Liver (tissue), 9 donors: ENCODE data around the gene CEACAM20. TPM values are rescaled to one million over a fixed set of nuclear protein-coding genes. Genes with fewer than 3 reads are reported as not detected.
A peak's percentile ranks its signal among the peaks of the same experiment; 100 is the strongest.

Experiments
- DNase-seq: peaks from one replicate; pipeline ENCODE4 v3.0.0-alpha.2; 2017; ENCODE audit warnings: low spot score
- H3K27ac ChIP-seq, 2 donors: one replicate each; pipeline ENCODE4 v1.7.0; 2013; ENCODE audit warnings: inconsistent platforms in 2 of 2, low read length in 2 of 2, control low read depth in 1 of 2, low read depth in 1 of 2, mild to moderate bottlenecking in 1 of 2
- H3K27me3 ChIP-seq, 4 donors: one replicate each; pipeline versions ENCODE4 v1.6.1 to v1.7.0; 2013; ENCODE audit warnings: low read length in 3 of 4, inconsistent platforms in 1 of 4, mild to moderate bottlenecking in 1 of 4, moderate library complexity in 1 of 4; ENCODE audit not compliant: control insufficient read depth in 4 of 4, insufficient read depth in 4 of 4
- H3K36me3 ChIP-seq, 4 donors: one replicate each; pipeline versions ENCODE4 v1.6.1 to v1.7.0; 2013; ENCODE audit warnings: low read length in 3 of 4, mild to moderate bottlenecking in 3 of 4, low read depth in 1 of 4, moderate library complexity in 1 of 4; ENCODE audit not compliant: control insufficient read depth in 4 of 4, insufficient read depth in 3 of 4
- H3K4me1 ChIP-seq, 4 donors: one replicate each; pipeline versions ENCODE4 v1.6.1 to v1.7.0; 2013; ENCODE audit warnings: low read length in 3 of 4, mild to moderate bottlenecking in 3 of 4, moderate library complexity in 1 of 4; ENCODE audit not compliant: control insufficient read depth in 4 of 4, insufficient read depth in 4 of 4
- H3K4me3 ChIP-seq, 3 donors: one replicate each; pipeline versions ENCODE4 v1.6.1 to v1.7.0; 2013; ENCODE audit warnings: low read length in 3 of 3, control low read depth in 1 of 3, low read depth in 1 of 3, mild to moderate bottlenecking in 1 of 3
- H3K9ac ChIP-seq, 2 donors: one replicate each; pipeline ENCODE4 v1.7.0; 2013; ENCODE audit warnings: low read length in 2 of 2, mild to moderate bottlenecking in 2 of 2, moderate library complexity in 2 of 2, control low read depth in 1 of 2, low read depth in 1 of 2
- H3K9me3 ChIP-seq, 4 donors: one replicate each; pipeline versions ENCODE4 v1.6.1 to v1.7.0; 2013; ENCODE audit warnings: low read length in 3 of 4; ENCODE audit not compliant: control insufficient read depth in 4 of 4
- EGR1 ChIP-seq, 2 donors: IDR thresholded peaks; 2 replicates each; pipeline ENCODE4 v1.6.1; 2016 to 2018; ENCODE audit warnings: antibody characterized with exemption in 2 of 2, low read depth in 2 of 2
- FOXA1 ChIP-seq: IDR thresholded peaks from 2 replicates; pipeline ENCODE4 v1.6.1; 2016; ENCODE audit warnings: antibody characterized with exemption
- FOXA2 ChIP-seq: IDR thresholded peaks from 2 replicates; pipeline ENCODE4 v1.6.1; 2016; ENCODE audit warnings: antibody characterized with exemption
- GABPA ChIP-seq, 2 donors: IDR thresholded peaks in 1 of 2; conservative IDR thresholded peaks in 1 of 2; 2 replicates each; pipeline ENCODE4 v1.6.1; 2016; ENCODE audit warnings: antibody characterized with exemption in 2 of 2, mild to moderate bottlenecking in 1 of 2, moderate library complexity in 1 of 2
- HNF4A ChIP-seq, 2 donors: conservative IDR thresholded peaks; 2 replicates each; pipeline ENCODE4 v1.6.1; 2016; ENCODE audit warnings: antibody characterized with exemption in 2 of 2, mild to moderate bottlenecking in 2 of 2
- HNF4G ChIP-seq: IDR thresholded peaks from 2 replicates; pipeline ENCODE4 v1.6.1; 2016; ENCODE audit warnings: antibody characterized with exemption
- JUND ChIP-seq, 2 donors: IDR thresholded peaks; 2 replicates each; pipeline ENCODE4 v1.6.1; 2016; ENCODE audit warnings: antibody characterized with exemption in 2 of 2
- NR2F2 ChIP-seq: IDR thresholded peaks from 2 replicates; pipeline ENCODE4 v1.6.1; 2016; ENCODE audit warnings: antibody characterized with exemption
- RAD21 ChIP-seq, 2 donors: IDR thresholded peaks; 2 replicates each; pipeline ENCODE4 v1.6.1; 2016; ENCODE audit warnings: antibody characterized with exemption in 2 of 2, mild to moderate bottlenecking in 2 of 2
- RXRA ChIP-seq, 2 donors: IDR thresholded peaks; 2 replicates each; pipeline ENCODE4 v1.6.1; 2017 to 2018; ENCODE audit warnings: antibody characterized with exemption in 2 of 2, mild to moderate bottlenecking in 1 of 2
- SP1 ChIP-seq: IDR thresholded peaks from 2 replicates; pipeline ENCODE4 v1.6.1; 2018; ENCODE audit warnings: antibody characterized with exemption, mild to moderate bottlenecking
- TAF1 ChIP-seq: conservative IDR thresholded peaks from 2 replicates; pipeline ENCODE4 v1.6.1; 2016; ENCODE audit warnings: antibody characterized with exemption, mild to moderate bottlenecking
- YY1 ChIP-seq: IDR thresholded peaks from 2 replicates; pipeline ENCODE4 v1.6.1; 2016; ENCODE audit warnings: antibody characterized with exemption, mild to moderate bottlenecking
- WGBS: extraction: QIAGEN DNeasy Blood & Tissue Kit; methylation state at CpG from one replicate; pipeline ENCODE4 v1.1.7; 2013; 5-methylcytosine and 5-hydroxymethylcytosine counted together
- polyA plus RNA-seq, 2 donors: library from polyadenylated mRNA; stranded (reverse) in 1 of 2; unstranded in 1 of 2; fragments of 200-250 nt in 1 of 2; fragments of >200 nt in 1 of 2; fragmentation: Nextera tagmentation in 1 of 2; extraction: Ambion mirVana in 1 of 2; gene quantifications; one replicate each; pipeline versions ENCODE4 v1.2.1 to v1.2.3, GENCODE V29; 2013 to 2015
- total RNA-seq, 2 donors: library from RNA; depleted of rRNA; stranded (reverse); fragments of >200 nt; gene quantifications; one replicate each; pipeline ENCODE4 v1.2.3, GENCODE V29; 2014
- TF ChIP-seq, protein P1 (sequence below): IDR thresholded peaks from 2 replicates; pipeline ENCODE4 v1.6.1; 2016; ENCODE audit warnings: antibody characterized with exemption
- TF ChIP-seq, protein P2 (sequence below): fragments of 150-350 bp; IDR thresholded peaks from 2 replicates; pipeline ENCODE4 v1.5.1; 2017; ENCODE audit warnings: improper control_type of control experiment, low read depth, low read length; ENCODE audit not compliant: missing input control
- TF ChIP-seq, protein P3 (sequence below): IDR thresholded peaks from 2 replicates; pipeline ENCODE4 v1.6.1; 2016; ENCODE audit warnings: antibody characterized with exemption
- TF ChIP-seq, protein P4 (sequence below): IDR thresholded peaks from 2 replicates; pipeline ENCODE4 v1.6.1; 2016; ENCODE audit warnings: antibody characterized with exemption, mild to moderate bottlenecking
- TF ChIP-seq, protein P5 (sequence below): IDR thresholded peaks from 2 replicates; pipeline ENCODE4 v1.6.1; 2016; ENCODE audit warnings: antibody characterized with exemption
- donor health status: healthy.
- donor health status: healthy.
- donor health status: healthy.
- donor health status: healthy.
- donor health status: healthy.

The CEACAM20 gene
- total and polyA plus RNA-seq, 4 donors = 0.09 to 0.25 TPM; not detected in 2

DNA sequence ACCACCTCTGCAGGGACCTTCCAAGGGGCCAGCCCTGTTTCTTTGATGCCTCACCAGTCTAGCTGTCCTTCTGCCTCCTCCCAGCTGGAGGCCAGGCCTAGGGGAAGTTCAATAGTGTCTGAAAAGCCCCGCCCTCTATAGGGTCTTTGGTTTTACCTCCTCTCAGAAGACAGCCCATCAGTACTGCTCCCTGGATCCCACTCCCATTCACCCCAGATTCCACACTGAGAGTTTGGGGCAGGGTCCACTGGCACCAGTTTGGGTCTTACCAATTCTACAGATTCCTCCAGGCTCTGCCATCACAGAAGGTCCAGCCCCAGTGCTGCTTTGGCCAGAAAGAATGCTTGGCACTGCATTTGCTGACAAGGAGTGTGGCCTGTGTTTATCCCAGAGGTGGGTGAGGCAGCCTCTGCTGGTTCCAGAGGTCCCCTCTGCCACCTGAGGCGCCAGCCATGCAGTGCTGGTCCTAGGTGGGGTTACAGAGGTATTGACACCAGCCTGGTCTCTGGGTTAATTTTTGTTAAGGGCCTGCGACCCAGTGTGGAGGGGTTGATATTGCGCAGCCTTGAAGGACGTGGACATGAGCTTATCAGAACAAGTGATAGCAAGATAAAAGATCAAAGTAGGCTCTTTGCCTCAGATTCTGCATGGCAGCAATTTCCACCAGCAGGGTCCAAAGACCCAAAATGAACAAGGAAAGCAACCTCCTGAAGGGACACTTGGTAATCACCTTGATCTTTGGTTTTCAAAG lies 42.5 kb upstream of the CEACAM20 start:
- H3K27me3 ChIP-seq = no peaks in the 10 kb centered on the region
- no peaks in the 10 kb centered on the region for H3K9me3 ChIP-seq
- H3K4me3 ChIP-seq = no peak overlapping the region
- no peak overlapping the region for H3K9ac ChIP-seq
- DNase-seq = no peak
- no peaks in the 10 kb centered on the region for H3K36me3 ChIP-seq
- peaks cover 7 to 16% (median 13%) of the 10 kb centered on the region in 4 donors for H3K4me1 ChIP-seq
- 69% methylated on average over 5 of the region's 5 CpGs for WGBS
- no peak overlapping the region for H3K27ac ChIP-seq
- TF ChIP-seq, protein P1, sequence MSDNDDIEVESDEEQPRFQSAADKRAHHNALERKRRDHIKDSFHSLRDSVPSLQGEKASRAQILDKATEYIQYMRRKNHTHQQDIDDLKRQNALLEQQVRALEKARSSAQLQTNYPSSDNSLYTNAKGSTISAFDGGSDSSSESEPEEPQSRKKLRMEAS = no peak
- TF ChIP-seq NR2F2 (no peak), RAD21 (IDR thresholded peaks at IDR 0.05) (no peak), TAF1 (no peak), HNF4G (no peak), FOXA1 (no peak), RXRA (IDR thresholded peaks at IDR 0.05) (no peak), HNF4A (conservative IDR thresholded peaks at IDR 0.05) (no peak)
- TF ChIP-seq, protein P2, sequence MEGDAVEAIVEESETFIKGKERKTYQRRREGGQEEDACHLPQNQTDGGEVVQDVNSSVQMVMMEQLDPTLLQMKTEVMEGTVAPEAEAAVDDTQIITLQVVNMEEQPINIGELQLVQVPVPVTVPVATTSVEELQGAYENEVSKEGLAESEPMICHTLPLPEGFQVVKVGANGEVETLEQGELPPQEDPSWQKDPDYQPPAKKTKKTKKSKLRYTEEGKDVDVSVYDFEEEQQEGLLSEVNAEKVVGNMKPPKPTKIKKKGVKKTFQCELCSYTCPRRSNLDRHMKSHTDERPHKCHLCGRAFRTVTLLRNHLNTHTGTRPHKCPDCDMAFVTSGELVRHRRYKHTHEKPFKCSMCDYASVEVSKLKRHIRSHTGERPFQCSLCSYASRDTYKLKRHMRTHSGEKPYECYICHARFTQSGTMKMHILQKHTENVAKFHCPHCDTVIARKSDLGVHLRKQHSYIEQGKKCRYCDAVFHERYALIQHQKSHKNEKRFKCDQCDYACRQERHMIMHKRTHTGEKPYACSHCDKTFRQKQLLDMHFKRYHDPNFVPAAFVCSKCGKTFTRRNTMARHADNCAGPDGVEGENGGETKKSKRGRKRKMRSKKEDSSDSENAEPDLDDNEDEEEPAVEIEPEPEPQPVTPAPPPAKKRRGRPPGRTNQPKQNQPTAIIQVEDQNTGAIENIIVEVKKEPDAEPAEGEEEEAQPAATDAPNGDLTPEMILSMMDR = no peak

DNA sequence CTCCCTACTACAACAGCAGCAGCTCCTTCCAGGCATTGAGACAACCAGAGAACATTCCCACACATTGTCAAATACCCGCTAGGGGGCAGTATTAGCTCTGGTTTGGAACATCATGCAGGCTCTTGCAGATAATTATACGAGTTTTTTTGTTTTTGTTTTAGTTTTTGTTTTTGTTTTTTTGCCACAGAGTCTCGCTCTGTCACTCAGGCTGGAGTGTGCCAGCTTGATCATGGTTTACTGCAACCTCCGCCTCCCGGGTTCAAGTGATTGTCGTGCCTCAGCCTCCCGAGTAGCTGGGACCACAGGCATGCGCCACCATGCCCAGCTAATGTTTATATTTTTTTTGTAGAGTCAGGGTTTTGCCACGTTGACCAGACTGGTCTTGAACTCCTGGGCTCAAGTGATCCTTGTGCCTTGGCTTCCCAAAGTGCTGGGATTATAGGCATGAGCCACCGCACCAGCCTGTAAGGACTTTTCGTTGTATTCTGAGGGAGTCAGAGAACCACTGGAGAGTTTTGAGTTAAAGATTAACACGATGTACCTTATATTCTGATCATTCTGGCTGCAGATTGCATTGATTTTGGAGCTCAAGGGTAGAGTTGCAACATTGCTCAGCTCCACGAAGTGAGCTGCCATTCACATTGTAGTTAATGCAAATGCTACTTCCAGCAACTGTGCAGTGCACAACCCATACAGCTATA lies 41.7 kb upstream of the CEACAM20 start:
- peaks cover 7 to 16% (median 13%) of the 10 kb centered on the region in 4 donors for H3K4me1 ChIP-seq
- H3K9ac ChIP-seq = no peak overlapping the region
- TF ChIP-seq, protein P1 = peak; percentile 11
- TF ChIP-seq, protein P3, sequence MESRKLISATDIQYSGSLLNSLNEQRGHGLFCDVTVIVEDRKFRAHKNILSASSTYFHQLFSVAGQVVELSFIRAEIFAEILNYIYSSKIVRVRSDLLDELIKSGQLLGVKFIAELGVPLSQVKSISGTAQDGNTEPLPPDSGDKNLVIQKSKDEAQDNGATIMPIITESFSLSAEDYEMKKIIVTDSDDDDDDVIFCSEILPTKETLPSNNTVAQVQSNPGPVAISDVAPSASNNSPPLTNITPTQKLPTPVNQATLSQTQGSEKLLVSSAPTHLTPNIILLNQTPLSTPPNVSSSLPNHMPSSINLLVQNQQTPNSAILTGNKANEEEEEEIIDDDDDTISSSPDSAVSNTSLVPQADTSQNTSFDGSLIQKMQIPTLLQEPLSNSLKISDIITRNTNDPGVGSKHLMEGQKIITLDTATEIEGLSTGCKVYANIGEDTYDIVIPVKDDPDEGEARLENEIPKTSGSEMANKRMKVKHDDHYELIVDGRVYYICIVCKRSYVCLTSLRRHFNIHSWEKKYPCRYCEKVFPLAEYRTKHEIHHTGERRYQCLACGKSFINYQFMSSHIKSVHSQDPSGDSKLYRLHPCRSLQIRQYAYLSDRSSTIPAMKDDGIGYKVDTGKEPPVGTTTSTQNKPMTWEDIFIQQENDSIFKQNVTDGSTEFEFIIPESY = no peak
- TF ChIP-seq RAD21 (IDR thresholded peaks at IDR 0.05) = peak; percentile 83 to 88
- TF ChIP-seq TAF1 = no peak
- peak; percentile 63 to 64 for TF ChIP-seq HNF4A (conservative IDR thresholded peaks at IDR 0.05)
- TF ChIP-seq EGR1 (IDR thresholded peaks at IDR 0.05; ENCODE audit: low read depth in 2 of 2) = no peak
- peak; percentile 81 for TF ChIP-seq YY1
- TF ChIP-seq, protein P2 = peak; percentile 75
- TF ChIP-seq JUND (IDR thresholded peaks at IDR 0.05) = no peak
- TF ChIP-seq NR2F2 = no peak
- TF ChIP-seq, protein P4, sequence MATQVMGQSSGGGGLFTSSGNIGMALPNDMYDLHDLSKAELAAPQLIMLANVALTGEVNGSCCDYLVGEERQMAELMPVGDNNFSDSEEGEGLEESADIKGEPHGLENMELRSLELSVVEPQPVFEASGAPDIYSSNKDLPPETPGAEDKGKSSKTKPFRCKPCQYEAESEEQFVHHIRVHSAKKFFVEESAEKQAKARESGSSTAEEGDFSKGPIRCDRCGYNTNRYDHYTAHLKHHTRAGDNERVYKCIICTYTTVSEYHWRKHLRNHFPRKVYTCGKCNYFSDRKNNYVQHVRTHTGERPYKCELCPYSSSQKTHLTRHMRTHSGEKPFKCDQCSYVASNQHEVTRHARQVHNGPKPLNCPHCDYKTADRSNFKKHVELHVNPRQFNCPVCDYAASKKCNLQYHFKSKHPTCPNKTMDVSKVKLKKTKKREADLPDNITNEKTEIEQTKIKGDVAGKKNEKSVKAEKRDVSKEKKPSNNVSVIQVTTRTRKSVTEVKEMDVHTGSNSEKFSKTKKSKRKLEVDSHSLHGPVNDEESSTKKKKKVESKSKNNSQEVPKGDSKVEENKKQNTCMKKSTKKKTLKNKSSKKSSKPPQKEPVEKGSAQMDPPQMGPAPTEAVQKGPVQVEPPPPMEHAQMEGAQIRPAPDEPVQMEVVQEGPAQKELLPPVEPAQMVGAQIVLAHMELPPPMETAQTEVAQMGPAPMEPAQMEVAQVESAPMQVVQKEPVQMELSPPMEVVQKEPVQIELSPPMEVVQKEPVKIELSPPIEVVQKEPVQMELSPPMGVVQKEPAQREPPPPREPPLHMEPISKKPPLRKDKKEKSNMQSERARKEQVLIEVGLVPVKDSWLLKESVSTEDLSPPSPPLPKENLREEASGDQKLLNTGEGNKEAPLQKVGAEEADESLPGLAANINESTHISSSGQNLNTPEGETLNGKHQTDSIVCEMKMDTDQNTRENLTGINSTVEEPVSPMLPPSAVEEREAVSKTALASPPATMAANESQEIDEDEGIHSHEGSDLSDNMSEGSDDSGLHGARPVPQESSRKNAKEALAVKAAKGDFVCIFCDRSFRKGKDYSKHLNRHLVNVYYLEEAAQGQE = no peak
- TF ChIP-seq HNF4G = no peak
- no peak for TF ChIP-seq FOXA2
- peak; percentile 71 for TF ChIP-seq SP1
- peak in 1 of 2 donors; percentile 56 for TF ChIP-seq RXRA (IDR thresholded peaks at IDR 0.05)
- TF ChIP-seq, protein P5, sequence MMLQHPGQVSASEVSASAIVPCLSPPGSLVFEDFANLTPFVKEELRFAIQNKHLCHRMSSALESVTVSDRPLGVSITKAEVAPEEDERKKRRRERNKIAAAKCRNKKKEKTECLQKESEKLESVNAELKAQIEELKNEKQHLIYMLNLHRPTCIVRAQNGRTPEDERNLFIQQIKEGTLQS = no peak
- no peak for TF ChIP-seq FOXA1
- TF ChIP-seq GABPA (IDR thresholded peaks at IDR 0.05 in 1 of 2, conservative IDR thresholded peaks at IDR 0.05 in 1 of 2) = no peak
- H3K27me3 ChIP-seq = no peaks in the 10 kb centered on the region
- 18% methylated on average over 13 of the region's 13 CpGs for WGBS
- peak overlapping the region in 2 of 3 donors; percentile 10 to 36 for H3K4me3 ChIP-seq
- peak; percentile 71 for DNase-seq
- no peaks in the 10 kb centered on the region for H3K9me3 ChIP-seq
- no peaks in the 10 kb centered on the region for H3K36me3 ChIP-seq
- no peak overlapping the region for H3K27ac ChIP-seq
